ENCODE data around the gene TANK. TPM values are rescaled to one million over a fixed set of nuclear protein-coding genes. Genes with fewer than 3 reads are reported as not detected.

TANK gene
- total and polyA plus RNA-seq, 2 of the 8 experiments (the other 6 are each of a cell fraction or from before 2014, with no cell fraction given): 7.0 to 26.1 TPM

DNA sequence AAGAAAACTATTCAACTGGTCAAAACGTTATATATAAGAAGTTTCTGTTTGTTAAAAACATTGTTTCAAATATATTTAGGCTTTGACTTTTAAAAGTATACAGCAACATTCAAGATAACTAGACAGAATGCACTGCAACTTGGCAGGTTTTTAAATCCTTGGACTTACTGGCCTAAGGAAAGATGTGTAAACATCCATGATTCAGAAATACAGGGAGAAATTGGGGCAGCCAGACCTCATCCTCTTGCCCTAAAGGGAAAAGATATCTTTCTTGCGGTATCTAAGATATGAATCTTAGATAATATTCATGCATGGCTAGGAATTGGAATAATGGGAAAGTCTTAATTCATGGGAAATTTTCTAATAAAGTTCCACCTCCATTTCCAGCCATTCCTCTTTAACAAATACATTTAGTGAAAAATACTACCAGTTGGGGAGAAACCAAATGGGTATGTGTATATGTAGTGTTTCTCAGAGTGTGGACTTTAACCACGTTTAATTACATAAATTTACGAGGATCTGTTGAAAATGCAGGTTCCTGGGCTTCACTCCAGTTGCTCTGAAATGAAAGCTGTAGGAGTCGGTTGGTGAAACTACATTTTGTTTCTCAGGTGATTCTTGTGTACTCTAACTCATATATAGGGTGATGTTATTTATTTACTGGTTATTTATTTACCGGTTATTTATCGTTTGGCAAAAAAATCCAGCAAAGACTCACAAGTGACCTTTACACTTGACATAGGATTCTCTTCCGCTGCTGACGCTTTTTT is 587 bp upstream of the TANK start:
- 39% methylated on average over 9 of the region's 9 CpGs; no CpG with 5 or more reads in 1 of the 2 experiments for whole genome bisulfite sequencing, 2 experiments (ENCODE audit: extremely low coverage in 1 of 2, insufficient coverage in 1 of 2, insufficient read length in 1 of 2, insufficient replicate concordance in 2 of 2, low coverage in 1 of 2, low lambda C conversion rate in 2 of 2, missing lambda C conversion rate in 1 of 2)
- POLR2A ChIA-PET (ENCODE audit: partially characterized antibody): interaction anchor here (0.7 to 1.7 kb wide), 4 partner anchors 10 to 266 kb away, joined by 3 to 11 read pairs (median 4); partner anchors contain the start of gene PSMD14
- Histone ChIP-seq H2AK5ac (ENCODE audit: low read depth, low read length) (no peak overlapping the region), H4K91ac (replicated peaks; ENCODE audit: insufficient read length, low read length) (no peak overlapping the region), H3K4me2 (ENCODE audit: insufficient read depth in 1 of 2, low read depth in 2 of 2, low read length in 2 of 2) (peak overlapping the region; percentile 51 to 71; a peak in 2 of 4 replicates), H4K8ac (ENCODE audit: extremely low read depth, insufficient read depth, low read length) (no peak overlapping the region), H4K5ac (ENCODE audit: insufficient read length, low read depth, low read length) (no peak overlapping the region), H3K79me1 (ENCODE audit: low read depth, low read length) (no peaks in the 10 kb centered on the region), H3K9me3 (ENCODE audit: insufficient read depth in 2 of 2, low read depth in 1 of 2, low read length in 1 of 2) (no peaks in the 10 kb centered on the region), H2BK20ac (ENCODE audit: low read length) (no peak overlapping the region), H3K4me3 (ENCODE audit: extremely low read depth in 1 of 4, insufficient read depth in 2 of 4, low read depth in 3 of 4, low read length in 4 of 4) (peak overlapping the region in 1 of 4 experiments; percentile 90; a peak in 2 of 8 replicates), H3K79me2 (ENCODE audit: control insufficient read depth in 1 of 2, insufficient read depth in 2 of 2, low read length in 2 of 2) (peaks cover 0 to 23% of the 10 kb centered on the region in 2 experiments; a peak in 2 of 4 replicates), H3K18ac (ENCODE audit: extremely low read depth, low read length) (no peak overlapping the region), H3K36me3 (ENCODE audit: control insufficient read depth in 2 of 4, insufficient read depth in 4 of 4, low read length in 3 of 4) (peaks cover 0 to 3% (median 1%) of the 10 kb centered on the region in 4 experiments; a peak in 5 of 8 replicates), H3K23me2 (ENCODE audit: low read depth, low read length) (peaks cover 7% of the 10 kb centered on the region; the same call in 1 of the 2 replicates), H3K56ac (replicated peaks; ENCODE audit: insufficient read length, low read depth, low read length) (no peak overlapping the region), H2BK5ac (ENCODE audit: low read depth, low read length) (no peak overlapping the region), H4K20me1 (replicated peaks in 1 of 2; ENCODE audit: control insufficient read depth in 1 of 2, insufficient read depth in 2 of 2, low read length in 2 of 2) (no peaks in the 10 kb centered on the region), H2BK15ac (ENCODE audit: low read length) (no peak overlapping the region), H3K14ac (ENCODE audit: insufficient read length) (no peak overlapping the region), H2BK120ac (replicated peaks; ENCODE audit: low read depth, low read length) (no peak overlapping the region), H3K27ac (ENCODE audit: low read depth, low read length) (no peak overlapping the region), H3K27me3 (replicated peaks in 1 of 4; ENCODE audit: control insufficient read depth in 3 of 4, extremely low read depth in 1 of 4, insufficient read depth in 3 of 4, low read length in 3 of 4) (no peaks in the 10 kb centered on the region), H3K9ac (replicated peaks in 1 of 4; ENCODE audit: extremely low read depth in 1 of 4, low read depth in 3 of 4, low read length in 3 of 4) (no peak overlapping the region), H2AFZ (ENCODE audit: low read length) (peak overlapping the region; percentile 99; the same call in 1 of the 2 replicates), H3K23ac (ENCODE audit: insufficient read length) (no peak overlapping the region), H3K4ac (replicated peaks; ENCODE audit: insufficient read length, low read depth, low read length) (no peak overlapping the region), H3K4me1 (replicated peaks in 1 of 4; ENCODE audit: control insufficient read depth in 3 of 4, insufficient read depth in 4 of 4, low read length in 3 of 4) (no peaks in the 10 kb centered on the region; a peak in 1 of 7 replicates), H2BK12ac (ENCODE audit: low read depth, low read length) (no peak overlapping the region)
- DNase-seq (ENCODE audit: low read depth in 1 of 2, low spot score in 2 of 2) (no peak), FAIRE-seq (no peak)
- TF ChIP-seq BCL11A (IDR thresholded peaks at IDR 0.05; ENCODE audit: low read depth in 2 of 2, low read length in 2 of 2) (no peak), ASH2L (IDR thresholded peaks at IDR 0.05; ENCODE audit: low read length) (no peak), CHD2 (IDR thresholded peaks at IDR 0.05; ENCODE audit: low read length) (peak; percentile 12)
- CTCF ChIA-PET (ENCODE audit: partially characterized antibody): no interaction called here

All from H1 (cell line).